Measurements from ENCODE around the gene TMEM116.

GRCh38 chr12:112022241-112023016 is 9.5 kb upstream of the TMEM116 start:
- TF ChIP-seq, protein P1, sequence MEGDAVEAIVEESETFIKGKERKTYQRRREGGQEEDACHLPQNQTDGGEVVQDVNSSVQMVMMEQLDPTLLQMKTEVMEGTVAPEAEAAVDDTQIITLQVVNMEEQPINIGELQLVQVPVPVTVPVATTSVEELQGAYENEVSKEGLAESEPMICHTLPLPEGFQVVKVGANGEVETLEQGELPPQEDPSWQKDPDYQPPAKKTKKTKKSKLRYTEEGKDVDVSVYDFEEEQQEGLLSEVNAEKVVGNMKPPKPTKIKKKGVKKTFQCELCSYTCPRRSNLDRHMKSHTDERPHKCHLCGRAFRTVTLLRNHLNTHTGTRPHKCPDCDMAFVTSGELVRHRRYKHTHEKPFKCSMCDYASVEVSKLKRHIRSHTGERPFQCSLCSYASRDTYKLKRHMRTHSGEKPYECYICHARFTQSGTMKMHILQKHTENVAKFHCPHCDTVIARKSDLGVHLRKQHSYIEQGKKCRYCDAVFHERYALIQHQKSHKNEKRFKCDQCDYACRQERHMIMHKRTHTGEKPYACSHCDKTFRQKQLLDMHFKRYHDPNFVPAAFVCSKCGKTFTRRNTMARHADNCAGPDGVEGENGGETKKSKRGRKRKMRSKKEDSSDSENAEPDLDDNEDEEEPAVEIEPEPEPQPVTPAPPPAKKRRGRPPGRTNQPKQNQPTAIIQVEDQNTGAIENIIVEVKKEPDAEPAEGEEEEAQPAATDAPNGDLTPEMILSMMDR (IDR thresholded peaks at IDR 0.05), result no peak
- no peak for TF ChIP-seq POLR2A (IDR thresholded peaks at IDR 0.05)
- no peak for TF ChIP-seq POLR2AphosphoS5 (IDR thresholded peaks at IDR 0.05)

Measured in transverse colon (tissue), 4 donors.